Right ventricle myocardium inferior (tissue), 1 donor: ENCODE measurements around the gene RFX3. TPM values are rescaled to one million over a fixed set of nuclear protein-coding genes. Genes with fewer than 3 reads are reported as not detected.

Source experiments
- ATAC-seq: fragments of 200-7000 bp; cut with Tn5 transposase; one replicate; pipeline ENCODE4 v1.9.1; 2020; ENCODE audit warnings: mild to moderate bottlenecking, moderate library complexity
- DNase-seq: peaks from one replicate; pipeline ENCODE4 v3.0.0; 2021; ENCODE audit errors: missing footprints
- intact Hi-C: fragments of 100-400 bp; cut with DNase I; formaldehyde crosslinking; loops from one replicate; pipeline ENCODE4 v1.11.0; 2022
- total RNA-seq: library from RNA; stranded (reverse); fragmentation: NEBNext Ultra II Directional; extraction: Animal tissue kit (Norgen Biotek cat#: 25700); gene quantifications from one replicate; pipeline ENCODE4 v1.2.1, GENCODE V29; 2021
- donor health status: DM: no; HTN: yes; CAD: no; lungs with severe emphysema.

The RFX3 gene
- total RNA-seq, 1 donor from 2014 or later = 3.7 TPM

GRCh38 chr9:3397766-3398165 is 128.0 kb downstream of the RFX3 start:
- DNase-seq (no peak), ATAC-seq (no peak)
- intact Hi-C loops = no loop called here

- intact Hi-C loops = no loop called here
- no peak for ATAC-seq
- DNase-seq = no peak
Measured at GRCh38 chr9:3391414-3391813, 134.4 kb downstream of the RFX3 start.

GRCh38 chr9:3386753-3387152 is 139.0 kb downstream of the RFX3 start:
- no peak for ATAC-seq
- intact Hi-C loops = no loop called here
- DNase-seq = no peak

- ATAC-seq (no peak), DNase-seq (no peak)
- intact Hi-C loops = no loop called here
Measured at GRCh38 chr9:3385871-3386270, 139.9 kb downstream of the RFX3 start.

DNA sequence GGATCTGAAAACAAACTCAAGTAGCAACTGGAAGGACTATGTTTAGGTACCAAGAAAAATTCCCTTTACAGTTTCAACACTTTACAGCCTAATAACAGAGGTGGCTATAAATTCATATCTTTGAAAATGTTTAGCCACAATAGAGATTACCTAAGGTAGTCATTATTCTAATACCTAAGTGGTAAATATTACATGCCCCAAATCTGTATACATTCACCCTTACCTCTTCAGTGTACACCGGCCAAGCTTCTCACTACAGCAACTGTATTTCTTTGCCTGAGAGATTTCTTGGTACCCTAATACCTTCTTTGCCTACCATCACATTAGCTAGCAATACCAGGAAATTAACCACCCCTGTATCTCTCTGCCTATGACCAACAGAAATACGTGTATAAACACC is 154.0 kb downstream of the RFX3 start:
- DNase-seq = no peak
- no peak for ATAC-seq
- intact Hi-C loops = no loop called here

DNA sequence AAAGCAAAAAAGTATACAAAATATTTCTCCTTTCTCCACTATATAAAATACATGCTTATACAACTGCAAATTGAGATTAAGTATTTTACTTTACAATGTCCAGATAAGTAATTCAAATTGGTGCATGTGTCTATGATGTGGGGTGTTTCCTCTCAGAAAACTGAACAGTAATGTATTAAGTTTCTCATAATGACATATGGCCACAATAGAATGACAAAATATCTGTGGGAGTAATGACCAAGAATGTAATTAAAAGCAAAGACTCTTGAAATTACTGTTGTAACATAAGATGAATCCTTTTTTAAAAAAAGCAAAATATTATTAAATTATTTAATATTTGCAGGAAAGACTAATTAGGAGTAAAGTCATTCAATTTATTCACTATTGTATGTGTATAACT is 155.1 kb downstream of the RFX3 start:
- intact Hi-C loops = no loop called here
- DNase-seq = no peak
- no peak for ATAC-seq

GRCh38 chr9:3367185-3367584 is 158.6 kb downstream of the RFX3 start:
- intact Hi-C loops = no loop called here
- ATAC-seq (no peak), DNase-seq (no peak)

DNA sequence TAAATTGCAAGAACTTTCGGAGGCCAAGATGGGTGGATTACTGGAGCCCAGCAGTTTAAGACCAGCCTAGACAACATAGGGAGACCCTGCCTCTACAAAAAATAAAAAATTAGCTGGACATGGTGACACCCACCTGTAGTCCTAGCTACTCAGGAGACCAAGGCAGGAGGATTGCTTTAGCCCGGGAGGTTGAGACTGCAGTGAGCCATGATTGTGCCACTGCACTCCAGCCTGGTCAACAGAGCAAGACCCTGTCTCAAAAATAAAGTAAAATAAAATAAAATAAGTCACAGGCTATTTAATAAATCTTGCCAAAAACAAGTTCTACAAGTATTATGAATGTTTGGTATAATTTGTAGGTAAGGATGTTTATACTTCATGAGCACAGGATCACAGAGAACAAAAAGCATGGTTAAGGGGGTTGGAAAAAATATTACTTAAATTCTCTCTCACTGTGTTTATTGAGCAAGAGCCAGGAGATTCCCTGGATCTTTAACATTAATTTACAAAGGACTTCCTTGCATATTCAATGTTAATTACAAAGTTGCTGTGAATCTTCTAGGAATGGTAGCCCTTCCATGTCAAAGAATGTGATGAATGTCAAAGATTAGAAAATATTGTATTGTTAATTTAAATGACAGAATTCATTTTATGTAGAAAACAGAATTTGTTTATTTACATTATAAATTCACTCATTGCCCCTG is 164.0 kb downstream of the RFX3 start:
- ATAC-seq (no peak), DNase-seq (no peak)
- intact Hi-C loops = no loop called here

- ATAC-seq = no peak
- intact Hi-C loops = no loop called here
- DNase-seq = no peak
Measured at GRCh38 chr9:3361116-3361515, 164.7 kb downstream of the RFX3 start.

DNA sequence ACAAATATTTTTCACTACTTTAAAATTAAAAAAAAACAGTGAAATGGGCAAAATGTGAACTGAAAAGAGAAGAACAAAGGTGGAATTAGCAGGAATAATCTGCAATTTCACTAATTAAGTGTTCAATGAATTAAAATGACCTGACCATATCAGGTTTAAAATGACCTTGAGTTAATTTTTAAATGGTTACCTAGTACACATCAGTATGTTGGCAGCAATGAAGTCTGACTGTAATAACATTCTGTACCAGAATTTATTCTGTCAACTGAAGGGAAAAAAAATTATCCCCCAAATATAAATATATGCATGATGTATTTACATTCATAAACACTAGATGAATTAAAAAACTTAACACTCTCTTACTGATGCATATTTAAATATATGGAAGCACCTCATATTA is 165.6 kb downstream of the RFX3 start:
- intact Hi-C loops = no loop called here
- ATAC-seq (no peak), DNase-seq (no peak)

- ATAC-seq (no peak), DNase-seq (no peak)
- intact Hi-C loops = no loop called here
Measured at GRCh38 chr9:3359778-3360177, 166.0 kb downstream of the RFX3 start.

- intact Hi-C loops = no loop called here
- DNase-seq = no peak
- ATAC-seq = no peak
Measured at GRCh38 chr9:3359048-3359692, 166.6 kb downstream of the RFX3 start.

- intact Hi-C loops = no loop called here
Measured at GRCh38 chr9:3348169-3348568, 177.6 kb downstream of the RFX3 start.

GRCh38 chr9:3346549-3346948 is 179.3 kb downstream of the RFX3 start:
- no peak for DNase-seq
- intact Hi-C loops = no loop called here
- no peak for ATAC-seq

More at GRCh38 chr9:3348169-3348568, 177.6 kb downstream of the RFX3 start:
- DNase-seq (no peak), ATAC-seq (no peak)

DNA sequence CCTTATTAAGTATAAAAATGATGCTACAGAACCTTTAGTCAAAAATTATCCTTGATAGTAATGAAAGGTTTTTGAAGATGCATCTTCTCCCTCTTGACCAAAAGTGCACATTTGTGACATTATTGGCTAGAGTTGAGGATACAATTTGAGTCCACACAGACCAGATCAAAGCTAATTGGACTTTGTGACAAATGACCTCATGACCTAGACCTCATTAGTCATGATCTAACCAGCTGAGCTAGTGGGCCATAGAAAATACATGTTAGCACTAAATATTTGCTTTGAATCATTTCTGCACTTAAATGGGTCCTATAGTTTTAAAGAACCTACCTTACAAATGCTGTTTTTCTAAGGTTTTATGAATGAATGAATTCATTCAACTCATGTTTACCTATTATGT is 182.1 kb downstream of the RFX3 start:
- ATAC-seq = no peak
- no peak for DNase-seq
- intact Hi-C loops = no loop called here

DNA sequence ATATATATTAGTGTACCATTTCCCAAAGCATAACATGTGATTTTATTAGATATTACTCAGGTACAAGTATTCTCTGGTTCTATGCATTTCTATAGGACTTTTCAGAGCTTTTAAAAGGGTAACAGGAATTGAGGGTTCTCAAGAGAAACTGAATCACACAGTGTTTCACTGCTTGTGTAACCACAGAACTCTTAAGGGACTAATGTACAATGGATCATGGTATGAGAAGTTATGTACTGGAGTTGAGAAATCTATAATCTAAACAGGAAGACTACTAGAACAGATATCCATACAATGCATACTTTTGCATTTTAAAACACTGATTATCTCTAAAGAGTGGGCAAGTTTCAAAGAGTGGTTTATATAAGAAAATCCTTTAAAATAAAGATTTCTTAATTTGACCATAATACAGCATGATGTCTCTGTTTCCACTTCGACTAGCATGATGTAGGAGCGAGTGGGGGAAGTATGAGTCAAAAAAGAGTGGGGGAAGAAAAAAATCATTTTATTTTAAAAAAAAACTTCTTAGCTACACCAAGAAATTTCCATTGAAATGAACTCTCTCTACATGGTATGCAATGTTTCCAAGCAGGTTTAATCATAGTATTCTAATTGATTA is 183.5 kb downstream of the RFX3 start:
- no peak for DNase-seq
- ATAC-seq = no peak
- intact Hi-C loops = no loop called here

GRCh38 chr9:3337515-3338225 is 188.1 kb downstream of the RFX3 start:
- ATAC-seq (peak; percentile 91), DNase-seq (no peak)
- intact Hi-C loops = no loop called here

DNA sequence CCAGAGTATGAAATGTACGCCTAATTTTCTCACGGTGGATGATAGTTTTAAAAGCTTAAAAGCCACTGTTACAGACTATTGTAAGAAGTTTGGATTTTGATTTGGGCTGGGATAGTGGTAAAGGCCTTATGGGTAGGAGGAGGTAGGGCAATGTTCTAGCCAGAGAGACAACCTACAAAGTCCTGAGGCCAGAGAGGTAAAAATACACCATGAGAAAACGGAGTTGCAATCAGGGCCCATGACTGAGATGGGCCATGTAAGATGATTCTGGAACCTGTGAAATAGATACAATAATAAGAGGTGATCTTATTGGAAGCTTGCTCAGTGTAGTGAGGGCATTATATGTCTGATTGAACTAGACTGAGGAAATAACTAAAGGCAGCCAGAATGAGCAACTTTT is 188.8 kb downstream of the RFX3 start:
- ATAC-seq = no peak
- intact Hi-C loops = no loop called here
- no peak for DNase-seq

GRCh38 chr9:3332802-3333201 is 193.0 kb downstream of the RFX3 start:
- DNase-seq (no peak), ATAC-seq (no peak)
- intact Hi-C loops = no loop called here

GRCh38 chr9:3331801-3332200 is 194.0 kb downstream of the RFX3 start:
- intact Hi-C loops = no loop called here
- ATAC-seq = no peak
- DNase-seq = no peak
